Panc1 (cell line): ENCODE measurements around the gene LYSMD4. TPM values are rescaled to one million over a fixed set of nuclear protein-coding genes. Genes with fewer than 3 reads are reported as not detected.

ENCODE experiments used
- ATAC-seq: fragments of 200-7000 bp; cut with Tn5 transposase; 2 replicates; pipeline ENCODE4 v1.9.1; 2020; ENCODE audit warnings: mild to moderate bottlenecking, moderate library complexity
- BruUV-seq: library from RNA; stranded (reverse); fragments of 400-500 nt; replicated peaks from 2 replicates; lab custom pipeline; 2021; lab: Mats Ljungman, UMichigan
- CTCF ChIA-PET: fragments of 300-600 bp; sonication (Branson Sonifier 250); formaldehyde crosslinking; loops from one replicate; lab custom pipeline; 2022; ENCODE audit warnings: antibody characterized with exemption; lab: Charles Lee
- POLR2A ChIA-PET: fragments of 300-600 bp; sonication (Branson Sonifier 250); formaldehyde crosslinking; loops from one replicate; lab custom pipeline; 2022; ENCODE audit warnings: antibody characterized with exemption; lab: Charles Lee
- DNase-seq: peaks from one replicate; pipeline ENCODE4 v3.0.0-alpha.2; 2010; ENCODE audit warnings: low read depth, low spot score
- H3K27ac ChIP-seq: 2 replicates; pipeline ENCODE4 v1.5.1; 2011; ENCODE audit warnings: mild to moderate bottlenecking, low read length, inconsistent platforms
- H3K27me3 ChIP-seq: fragments of 200-500 bp; sonication (Bioruptor generic); 2 replicates; pipeline ENCODE4 v1.6.0; 2014; ENCODE audit warnings: low read length, inconsistent platforms; ENCODE audit not compliant: control insufficient read depth, insufficient read depth
- H3K36me3 ChIP-seq: fragments of 200-500 bp; sonication (Bioruptor generic); 2 replicates; pipeline ENCODE4 v1.5.1; 2014; ENCODE audit warnings: inconsistent platforms, mild to moderate bottlenecking, low read length, moderate library complexity; ENCODE audit not compliant: control insufficient read depth, insufficient read depth
- H3K4me1 ChIP-seq: 2 replicates; pipeline ENCODE4 v1.5.1; 2011; ENCODE audit warnings: inconsistent platforms, mild to moderate bottlenecking, low read length, moderate library complexity; ENCODE audit not compliant: control insufficient read depth, insufficient read depth
- H3K4me3 ChIP-seq, 2 experiments: 2 replicates each; pipeline ENCODE4 v1.5.1; 2011 to 2012; ENCODE audit warnings: low read depth in 2 of 2, low read length in 2 of 2, mild to moderate bottlenecking in 2 of 2, inconsistent platforms in 1 of 2, moderate library complexity in 1 of 2
- H3K9me3 ChIP-seq: fragments of 200-500 bp; sonication (Bioruptor generic); 2 replicates; pipeline ENCODE4 v1.5.1; 2014; ENCODE audit warnings: low read depth, mild to moderate bottlenecking, inconsistent platforms, low read length, moderate library complexity; ENCODE audit not compliant: control insufficient read depth, insufficient read depth
- CTCF ChIP-seq: fragments of 450-650 bp; IDR thresholded peaks from 2 replicates; pipeline ENCODE4 v1.5.1; 2017; ENCODE audit warnings: mild to moderate bottlenecking
- POLR2AphosphoS5 ChIP-seq: IDR thresholded peaks from 2 replicates; pipeline ENCODE4 v1.6.1; 2012; ENCODE audit warnings: mild to moderate bottlenecking, low read depth, low read length, moderate library complexity
- REST ChIP-seq, 2 experiments: IDR thresholded peaks; 2 replicates each; pipeline ENCODE4 v1.6.1; 2011 to 2012; ENCODE audit warnings: low read depth in 2 of 2, control low read depth in 1 of 2, low read length in 1 of 2, mild to moderate bottlenecking in 1 of 2, moderate library complexity in 1 of 2; ENCODE audit not compliant: insufficient read depth in 1 of 2
- SIN3A ChIP-seq: IDR thresholded peaks from 2 replicates; pipeline ENCODE4 v1.6.1; 2012; ENCODE audit warnings: low read depth, mild to moderate bottlenecking, low read length, moderate library complexity, borderline replicate concordance; ENCODE audit not compliant: insufficient read depth
- TCF7L2 ChIP-seq: IDR thresholded peaks from 2 replicates; pipeline ENCODE4 v1.6.1; 2011; ENCODE audit warnings: mild to moderate bottlenecking, low read depth, low read length, inconsistent platforms
- in situ Hi-C: cut with HindIII; loops from 2 replicates; pipeline ENCODE4 v1.10.0; 2016; ENCODE audit warnings: low sequenced_read_pairs, low pct_unique_long_range_greater_than_20kb
- intact Hi-C: fragments of 100-400 bp; cut with micrococcal nuclease; formaldehyde crosslinking; loops from one replicate; pipeline ENCODE4 v1.10.0; 2022; ENCODE audit not compliant: unreplicated experiment
- total RNA-seq: library from RNA; stranded (reverse); gene quantifications from one replicate; pipeline ENCODE4 v1.2.1, GENCODE V29; 2021; ENCODE audit not compliant: unreplicated experiment

The LYSMD4 gene
- total RNA-seq, 1 experiment from 2014 or later, result 8.9 TPM

- CTCF ChIA-PET, result no interaction called here
- no TSS peak for BruUV-seq
- Histone ChIP-seq H3K9me3 (no peaks in the 10 kb centered on the region), H3K4me1 (no peaks in the 10 kb centered on the region), H3K27ac (no peak overlapping the region), H3K36me3 (no peaks in the 10 kb centered on the region), H3K4me3 (no peak overlapping the region), H3K27me3 (no peaks in the 10 kb centered on the region)
- ATAC-seq, result no peak
- POLR2A ChIA-PET, result no interaction called here
- intact Hi-C loops (no loop called here), in situ Hi-C loops (no loop called here)
- TF ChIP-seq REST (IDR thresholded peaks at IDR 0.05; ENCODE audit: insufficient read depth in 1 of 2, low read depth in 2 of 2, low read length in 1 of 2) (no peak), CTCF (no peak), TCF7L2 (no peak), SIN3A (no peak), POLR2AphosphoS5 (no peak)
- DNase-seq, result no peak
These were observed 51.2 kb downstream of the LYSMD4 start for GRCh38 chr15:99681990-99682389.

- ATAC-seq (no peak), DNase-seq (no peak)
- POLR2A ChIA-PET, result no interaction called here
- no peaks in the 10 kb centered on the region for H3K4me1 ChIP-seq
- CTCF ChIA-PET, result no interaction called here
- no TSS peak for BruUV-seq
- intact Hi-C loops, result no loop called here
- in situ Hi-C loops, result no loop called here
- no peaks in the 10 kb centered on the region for H3K9me3 ChIP-seq
- H3K36me3 ChIP-seq, result peaks cover 2% of the 10 kb centered on the region; the same call in 1 of the 2 replicates
- H3K27me3 ChIP-seq, result no peaks in the 10 kb centered on the region
- no peak overlapping the region for H3K27ac ChIP-seq
- no peak overlapping the region for H3K4me3 ChIP-seq
- TF ChIP-seq TCF7L2, result no peak
- no peak for TF ChIP-seq CTCF
- TF ChIP-seq POLR2AphosphoS5, result no peak
- TF ChIP-seq SIN3A, result no peak
These were observed 53.0 kb downstream of the LYSMD4 start for GRCh38 chr15:99680276-99680675.
